Adrenal gland (tissue), 19 donors: ENCODE data around the gene BNC1. TPM values are rescaled to one million over a fixed set of nuclear protein-coding genes. Genes with fewer than 3 reads are reported as not detected.
A peak's percentile ranks its signal among the peaks of the same experiment; 100 is the strongest.

Experiments
- DNase-seq, 7 donors: peaks; one replicate each; pipeline ENCODE4 v3.0.0-alpha.2; 2019 to 2020
- H3K27ac ChIP-seq, 5 donors: fragments of 200-600 bp; sonication (generic) in 4 of 5; 1 replicate in 3 of 5; 2 replicates in 2 of 5; pipeline versions ENCODE4 v1.5.1 to v1.8.0; 2016 to 2020; ENCODE audit warnings: mild to moderate bottlenecking in 1 of 5
- H3K27me3 ChIP-seq: fragments of 200-600 bp; 2 replicates; pipeline ENCODE4 v1.8.0; 2021
- H3K36me3 ChIP-seq, 2 donors: fragments of 200-600 bp; replicated peaks in 1 of 2; 1 replicate in 1 of 2; 2 replicates in 1 of 2; pipeline versions ENCODE4 v1.5.1 to v1.8.0; 2018 to 2022
- H3K4me1 ChIP-seq, 2 donors: fragments of 200-600 bp; replicated peaks in 1 of 2; 1 replicate in 1 of 2; 2 replicates in 1 of 2; pipeline versions ENCODE4 v1.5.1 to v1.8.0; 2018 to 2021
- H3K4me3 ChIP-seq, 4 donors: fragments of 200-600 bp; sonication (generic) in 3 of 4; one replicate each; pipeline ENCODE4 v1.5.1; 2016 to 2018
- H3K9me3 ChIP-seq, 3 donors: fragments of 200-600 bp; sonication (generic) in 1 of 3; replicated peaks in 1 of 3; 1 replicate in 2 of 3; 2 replicates in 1 of 3; pipeline versions ENCODE4 v1.5.1 to v1.8.0; 2016 to 2021
- CTCF ChIP-seq, 6 experiments: fragments of 450-650 bp in 4 of 6; fragments of 200-600 bp in 2 of 6; sonication (generic) in 1 of 6; IDR thresholded peaks; 1 replicate in 5 of 6; 2 replicates in 1 of 6; pipeline versions ENCODE4 v1.5.1 to v1.8.0; 2016 to 2021; ENCODE audit warnings: antibody characterized with exemption in 6 of 6, mild to moderate bottlenecking in 2 of 6, moderate library complexity in 1 of 6
- POLR2A ChIP-seq, 2 donors: fragments of 450-650 bp; IDR thresholded peaks; one replicate each; pipeline ENCODE4 v1.6.1; 2017; ENCODE audit warnings: antibody characterized with exemption in 2 of 2, mild to moderate bottlenecking in 2 of 2, moderate library complexity in 1 of 2
- WGBS, 4 donors: extraction: QIAGEN DNeasy Blood & Tissue Kit in 2 of 4; methylation state at CpG; one replicate each; pipeline versions ENCODE4 v1.1.5 to v1.1.7; 2013 to 2017; 5-methylcytosine and 5-hydroxymethylcytosine counted together
- intact Hi-C, 2 donors: fragments of 100-400 bp; cut with DNase I; formaldehyde crosslinking; loops; one replicate each; pipeline versions ENCODE4 v1.14.1 to v1.15.0; 2022 to 2023
- long read RNA-seq, 10 donors: library from polyadenylated mRNA in 3 of 10; unstranded in 2 of 10; stranded (forward) in 1 of 10; transcript quantifications; one replicate each; pipeline ENCODE4 v2.0.0 and lab custom pipeline, GENCODE V29; 2021 to 2026
- polyA plus RNA-seq, 3 donors: library from polyadenylated mRNA; stranded (reverse); fragments of 200-250 nt in 2 of 3; fragments of 350-450 nt in 1 of 3; fragmentation: Illumina TruSeq in 1 of 3; extraction: RNeasy Lipid Tissue Mini Kit (QIAGEN cat#74804) in 1 of 3; gene quantifications; one replicate each; pipeline ENCODE4 v1.2.3, GENCODE V29; 2013 to 2014
- total RNA-seq, 9 donors: library from RNA; depleted of rRNA in 4 of 9; stranded (reverse); fragments of >200 nt in 4 of 9; fragments of 120-200 nt in 1 of 9; fragmentation: NEBNext Ultra II Directional in 1 of 9; extraction: Animal tissue kit (Norgen Biotek cat#: 25700) in 1 of 9; gene quantifications; one replicate each; pipeline versions ENCODE4 v1.1.0 to v1.2.4, GENCODE V29; 2013 to 2023
- donor health status: healthy with polysubstance abuse.
- donor health status: Bipolar disorder and iron deficiency.
- donor health status: DM: yes; HTN: yes; CAD: no.
- donor health status: DM: no; HTN: no; CAD: no.
- donor health status: DM: no; HTN: no; CAD: no.
- donor health status: DM: yes; HTN: yes; CAD: no.

The BNC1 gene, protein sequence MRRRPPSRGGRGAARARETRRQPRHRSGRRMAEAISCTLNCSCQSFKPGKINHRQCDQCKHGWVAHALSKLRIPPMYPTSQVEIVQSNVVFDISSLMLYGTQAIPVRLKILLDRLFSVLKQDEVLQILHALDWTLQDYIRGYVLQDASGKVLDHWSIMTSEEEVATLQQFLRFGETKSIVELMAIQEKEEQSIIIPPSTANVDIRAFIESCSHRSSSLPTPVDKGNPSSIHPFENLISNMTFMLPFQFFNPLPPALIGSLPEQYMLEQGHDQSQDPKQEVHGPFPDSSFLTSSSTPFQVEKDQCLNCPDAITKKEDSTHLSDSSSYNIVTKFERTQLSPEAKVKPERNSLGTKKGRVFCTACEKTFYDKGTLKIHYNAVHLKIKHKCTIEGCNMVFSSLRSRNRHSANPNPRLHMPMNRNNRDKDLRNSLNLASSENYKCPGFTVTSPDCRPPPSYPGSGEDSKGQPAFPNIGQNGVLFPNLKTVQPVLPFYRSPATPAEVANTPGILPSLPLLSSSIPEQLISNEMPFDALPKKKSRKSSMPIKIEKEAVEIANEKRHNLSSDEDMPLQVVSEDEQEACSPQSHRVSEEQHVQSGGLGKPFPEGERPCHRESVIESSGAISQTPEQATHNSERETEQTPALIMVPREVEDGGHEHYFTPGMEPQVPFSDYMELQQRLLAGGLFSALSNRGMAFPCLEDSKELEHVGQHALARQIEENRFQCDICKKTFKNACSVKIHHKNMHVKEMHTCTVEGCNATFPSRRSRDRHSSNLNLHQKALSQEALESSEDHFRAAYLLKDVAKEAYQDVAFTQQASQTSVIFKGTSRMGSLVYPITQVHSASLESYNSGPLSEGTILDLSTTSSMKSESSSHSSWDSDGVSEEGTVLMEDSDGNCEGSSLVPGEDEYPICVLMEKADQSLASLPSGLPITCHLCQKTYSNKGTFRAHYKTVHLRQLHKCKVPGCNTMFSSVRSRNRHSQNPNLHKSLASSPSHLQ
- under 1 TPM in 7 of 9 donors, not detected in 2; 0.07 to 0.55 (median 0.19) TPM for total RNA-seq
- under 1 TPM in 2 of 3 donors, not detected in 1; 0.03 to 0.08 TPM for polyA plus RNA-seq
- long read RNA-seq, donor 1 = 0 reads
- long read RNA-seq, donor 2 = 0 reads
- long read RNA-seq, donor 3 = 0 reads
- long read RNA-seq, donor 4 = 0 reads
- long read RNA-seq, donor 5, partial matches to known transcripts = 0 of 1 reads
- long read RNA-seq, donor 5, other reads (novel, unspliced or antisense) = 0 of 1 reads
- long read RNA-seq, donor 6 = 0 reads
- long read RNA-seq, donor 7 = 0 reads
- long read RNA-seq, donor 8 = 0 reads
- long read RNA-seq, donor 9 = 0 reads
- long read RNA-seq, donor 10 = 0 reads

DNA sequence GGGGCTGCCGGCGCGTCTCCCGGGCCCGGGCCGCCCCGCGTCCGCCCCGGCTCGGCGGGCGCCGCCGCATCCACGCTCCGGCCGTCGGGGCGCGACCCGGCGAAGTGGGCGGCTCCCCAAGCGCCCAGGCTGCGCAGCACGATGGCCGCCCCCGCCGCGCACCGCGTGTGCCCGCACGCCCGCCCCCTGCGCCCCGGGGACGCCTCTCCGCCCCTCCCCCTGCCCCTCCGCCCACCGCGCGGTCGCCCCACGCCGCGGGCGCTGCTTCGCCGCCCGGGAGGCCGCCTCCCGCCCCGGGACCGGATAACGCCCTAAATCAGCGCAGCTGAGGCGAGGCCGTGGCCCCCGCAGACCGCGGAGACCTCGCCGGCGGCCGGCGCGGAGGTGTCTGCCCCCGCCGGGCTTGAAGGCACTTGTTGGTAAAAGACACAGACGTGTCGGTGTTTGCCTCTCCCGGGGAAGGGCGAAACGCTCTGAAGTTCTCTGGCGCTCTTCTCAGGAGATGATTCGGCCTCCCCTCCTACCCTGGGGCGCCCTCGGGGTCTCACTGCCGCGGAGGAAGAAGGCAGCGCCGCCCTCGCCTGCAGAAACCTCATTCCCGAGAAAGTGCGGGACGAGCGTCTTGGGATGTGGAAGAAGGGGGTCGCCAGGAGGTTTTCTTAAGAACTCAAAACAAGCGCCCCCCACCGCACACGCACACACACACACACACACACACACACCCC, at the start of gene BNC1:
Gene BNC1, minus strand, starts transcription at position 106 of the 725 bp plus-strand sequence. Its CDS starts 36 bp downstream, at position 70.
- Histone ChIP-seq H3K36me3 (no peaks in the 10 kb centered on the region), H3K27ac (no peak within 1 kb of the TSS), H3K27me3 (peaks cover 51% of the 10 kb centered on the region), H3K9me3 (no peaks in the 10 kb centered on the region), H3K4me3 (peak within 1 kb of the TSS in 1 of 4 donors; percentile 47), H3K4me1 (peaks cover 0 to 9% of the 10 kb centered on the region in 2 donors)
- no peak for TF ChIP-seq POLR2A (IDR thresholded peaks at IDR 0.05)
- no peak for TF ChIP-seq CTCF (IDR thresholded peaks at IDR 0.05)
- DNase-seq = no peak
- intact Hi-C loops = no loop called here
- WGBS, 4 donors = 2 to 7% (median 4%) methylated on average over 9 to 81 of the region's 93 CpGs

- Histone ChIP-seq H3K9me3 (no peaks in the 10 kb centered on the region), H3K27me3 (no peaks in the 10 kb centered on the region), H3K36me3 (no peaks in the 10 kb centered on the region), H3K4me3 (no peak overlapping the region), H3K4me1 (no peaks in the 10 kb centered on the region), H3K27ac (no peak overlapping the region)
- WGBS, 4 donors = 54 to 72% (median 64%) methylated on average over 3 to 4 of the region's 4 CpGs
- intact Hi-C loops = no loop called here
- no peak for TF ChIP-seq POLR2A (IDR thresholded peaks at IDR 0.05)
- no peak for TF ChIP-seq CTCF (IDR thresholded peaks at IDR 0.05)
- DNase-seq = no peak
Measured at GRCh38 chr15:83327041-83327440, 42.6 kb upstream of the BNC1 start.

- H3K36me3 ChIP-seq = no peaks in the 10 kb centered on the region
- no peak overlapping the region for H3K27ac ChIP-seq
- H3K4me3 ChIP-seq = no peak overlapping the region
- no peak for TF ChIP-seq CTCF (IDR thresholded peaks at IDR 0.05)
- no peak for TF ChIP-seq POLR2A (IDR thresholded peaks at IDR 0.05)
- H3K9me3 ChIP-seq = no peaks in the 10 kb centered on the region
- DNase-seq = no peak
- intact Hi-C loops = no loop called here
- H3K27me3 ChIP-seq = no peaks in the 10 kb centered on the region
- H3K4me1 ChIP-seq = no peaks in the 10 kb centered on the region
- 63 to 77% (median 69%) methylated on average over 2 of the region's 2 CpGs for WGBS, 4 donors
Measured at GRCh38 chr15:83324799-83325198, 40.3 kb upstream of the BNC1 start.
